Measurements from ENCODE around the gene PRR30. TPM values are rescaled to one million over a fixed set of nuclear protein-coding genes. Genes with fewer than 3 reads are reported as not detected.

The PRR30 gene
- total RNA-seq, 1 experiment from 2014 or later, result not detected

GRCh38 chr2:27089111-27089954 is 49.9 kb downstream of the PRR30 start:
- Mint-ChIP-seq H3K4me3 (ENCODE audit: low read depth, unreplicated experiment) (no peak overlapping the region), H3K4me1 (ENCODE audit: low read depth, unreplicated experiment) (peaks cover 14% of the 10 kb centered on the region), H3K9me3 (ENCODE audit: low read depth, unreplicated experiment) (no peaks in the 10 kb centered on the region), H3K27ac (ENCODE audit: unreplicated experiment) (no peak overlapping the region), H3K36me3 (ENCODE audit: insufficient read depth, unreplicated experiment) (peaks cover 21% of the 10 kb centered on the region), H3K27me3 (ENCODE audit: unreplicated experiment) (no peaks in the 10 kb centered on the region)
- CTCF ChIA-PET, result interaction anchor here (0.6 kb wide), 1 partner anchor 18 kb away, joined by 5 read pairs; the partner anchor contains the start of gene OST4
- no TSS peak for BruUV-seq (replicated peaks)
- no peak for TF ChIP-seq CTCF (IDR thresholded peaks at IDR 0.05; ENCODE audit: unreplicated experiment)
- DNase-seq, result no peak
- intact Hi-C loops (cut with micrococcal nuclease; ENCODE audit: unreplicated experiment), result no loop called here

- Mint-ChIP-seq H3K4me1 (ENCODE audit: low read depth, unreplicated experiment) (peaks cover 7% of the 10 kb centered on the region), H3K27ac (ENCODE audit: unreplicated experiment) (no peak overlapping the region), H3K27me3 (ENCODE audit: unreplicated experiment) (no peaks in the 10 kb centered on the region), H3K36me3 (ENCODE audit: insufficient read depth, unreplicated experiment) (peaks cover 21% of the 10 kb centered on the region), H3K4me3 (ENCODE audit: low read depth, unreplicated experiment) (no peak overlapping the region), H3K9me3 (ENCODE audit: low read depth, unreplicated experiment) (no peaks in the 10 kb centered on the region)
- TF ChIP-seq CTCF (IDR thresholded peaks at IDR 0.05; ENCODE audit: unreplicated experiment), result no peak
- CTCF ChIA-PET, result no interaction called here
- BruUV-seq (replicated peaks), result no TSS peak
- no peak for DNase-seq
- intact Hi-C loops (cut with micrococcal nuclease; ENCODE audit: unreplicated experiment), result no loop called here
Observed at GRCh38 chr2:27088634-27089033, 50.6 kb downstream of the PRR30 start.

GRCh38 chr2:27087823-27088410 is 51.3 kb downstream of the PRR30 start:
- H3K4me3 Mint-ChIP-seq (ENCODE audit: low read depth, unreplicated experiment), result no peak overlapping the region
- intact Hi-C loops (cut with micrococcal nuclease; ENCODE audit: unreplicated experiment), result no loop called here
- no TSS peak for BruUV-seq (replicated peaks)

More at GRCh38 chr2:27087823-27088410, 51.3 kb downstream of the PRR30 start:
- TF ChIP-seq CTCF (IDR thresholded peaks at IDR 0.05; ENCODE audit: unreplicated experiment), result no peak
- Mint-ChIP-seq H3K4me1 (ENCODE audit: low read depth, unreplicated experiment) (peaks cover 7% of the 10 kb centered on the region), H3K36me3 (ENCODE audit: insufficient read depth, unreplicated experiment) (peaks cover 21% of the 10 kb centered on the region), H3K27ac (ENCODE audit: unreplicated experiment) (no peak overlapping the region), H3K27me3 (ENCODE audit: unreplicated experiment) (no peaks in the 10 kb centered on the region), H3K9me3 (ENCODE audit: low read depth, unreplicated experiment) (no peaks in the 10 kb centered on the region)
- CTCF ChIA-PET, result interaction anchor here (0.7 to 2.7 kb wide), 2 partner anchors 54 to 126 kb away, joined by 9 to 10 read pairs; no protein-coding TSS in a partner anchor
- DNase-seq, result no peak

Other genes with a start within 250 kb of the PRR30 start
- 11.1 and 13.9 TPM in 2 replicates for gene MAPRE3, start 168.8 kb downstream of the PRR30 start, total RNA-seq (2022)
- 75.9 and 79.6 TPM in 2 replicates for gene TMEM214, start 106.4 kb downstream of the PRR30 start, total RNA-seq (2022)
- gene AGBL5, start 87.7 kb downstream of the PRR30 start, total RNA-seq (2022), result 20.2 and 25.2 TPM in 2 replicates
- gene OST4, start 67.8 kb downstream of the PRR30 start, total RNA-seq (2022), result 163 and 172 TPM in 2 replicates
- gene EMILIN1, start 60.8 kb downstream of the PRR30 start, total RNA-seq (2022), result 0.12 and 0.19 TPM in 2 replicates
- gene KHK, start 52.6 kb downstream of the PRR30 start, total RNA-seq (2022), result 2.0 and 4.2 TPM in 2 replicates
- 3.7 and 9.3 TPM in 2 replicates for gene CGREF1, start 20.3 kb downstream of the PRR30 start, total RNA-seq (2022)
- gene ABHD1, start 15.6 kb downstream of the PRR30 start, total RNA-seq (2022), result 0.56 and 0.64 TPM in 2 replicates
- gene PREB, start 4.8 kb downstream of the PRR30 start, total RNA-seq (2022), result 54.0 and 60.1 TPM in 2 replicates
- not detected in 2 replicates for gene TCF23, start 9.6 kb upstream of the PRR30 start, total RNA-seq (2022)
- 104 and 121 TPM in 2 replicates for gene ATRAID, start 72.6 kb upstream of the PRR30 start, total RNA-seq (2022)
- gene SLC5A6, start 72.9 kb upstream of the PRR30 start, total RNA-seq (2022), result 39.6 and 42.3 TPM in 2 replicates
- gene CAD, start 78.0 kb upstream of the PRR30 start, total RNA-seq (2022), result 68.2 and 71.6 TPM in 2 replicates
- gene SLC30A3, start 123.6 kb upstream of the PRR30 start, total RNA-seq (2022), result 0.24 TPM in 1 of 2 replicates, not detected in the other
- gene DNAJC5G, start 136.0 kb upstream of the PRR30 start, total RNA-seq (2022), result not detected in 2 replicates
- gene TRIM54, start 143.0 kb upstream of the PRR30 start, total RNA-seq (2022), result 0.99 and 2.3 TPM in 2 replicates
- gene UCN, start 169.0 kb upstream of the PRR30 start, total RNA-seq (2022), result 4.6 and 6.6 TPM in 2 replicates
- gene MPV17, start 183.7 kb upstream of the PRR30 start, total RNA-seq (2022), result 77.4 and 84.5 TPM in 2 replicates
- 83.8 and 85.4 TPM in 2 replicates for gene GTF3C2, start 217.4 kb upstream of the PRR30 start, total RNA-seq (2022)
- gene EIF2B4, start 230.9 kb upstream of the PRR30 start, total RNA-seq (2022), result 42.0 and 43.7 TPM in 2 replicates
- 85.3 and 96.9 TPM in 2 replicates for gene SNX17, start 231.2 kb upstream of the PRR30 start, total RNA-seq (2022)
- 10.6 and 13.1 TPM in 2 replicates for gene ZNF513, start 241.3 kb upstream of the PRR30 start, total RNA-seq (2022)

All from Calu3 (cell line).